NOMO-1 (cell line): ENCODE measurements around the gene TAF1A.

Experiments used
- DNase-seq, 2 experiments: peaks; one replicate each; lab custom pipeline; 2025; ENCODE audit not compliant: unreplicated experiment in 2 of 2; lab: John Stamatoyannopoulos, UW

Gene TAF1A

DNA sequence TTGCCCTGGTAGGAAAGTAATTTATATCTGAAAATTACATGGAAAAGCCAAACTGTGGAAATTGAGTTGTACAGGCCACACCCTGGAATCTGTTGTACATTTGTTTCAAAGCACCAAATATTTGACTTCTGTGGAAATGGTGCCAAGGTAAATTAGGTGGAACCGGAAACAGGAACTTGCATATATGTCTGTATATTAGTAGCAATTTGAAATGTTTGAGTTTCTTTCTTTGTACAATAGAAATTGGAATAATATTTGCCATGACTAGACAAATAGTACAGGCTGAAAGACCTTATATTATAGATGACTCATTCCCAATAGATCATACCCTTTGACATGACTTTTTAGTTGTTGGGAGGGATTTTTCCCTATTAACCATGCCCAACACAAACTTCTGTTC, 10.5 kb upstream of the TAF1A start:
- DNase-seq, result no peak

DNA sequence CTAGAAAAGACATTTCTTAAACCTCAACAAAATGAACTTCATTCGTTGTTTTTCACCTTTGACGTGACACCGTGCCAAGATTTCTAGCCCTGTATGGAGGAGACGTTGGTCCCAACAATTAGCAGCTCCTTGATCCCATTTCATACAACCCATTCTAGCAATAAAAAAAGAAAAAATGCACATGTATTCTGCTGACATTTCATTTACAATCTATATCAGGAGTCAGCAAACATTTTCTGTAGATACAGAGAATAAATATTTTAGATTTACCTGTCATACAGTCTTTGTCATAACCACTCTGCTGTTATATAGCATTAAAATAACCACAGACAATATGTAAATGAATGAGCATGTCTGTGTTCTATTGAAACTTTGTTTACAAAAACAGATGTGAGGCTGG, 7.0 kb upstream of the TAF1A start:
- DNase-seq, result no peak

DNA sequence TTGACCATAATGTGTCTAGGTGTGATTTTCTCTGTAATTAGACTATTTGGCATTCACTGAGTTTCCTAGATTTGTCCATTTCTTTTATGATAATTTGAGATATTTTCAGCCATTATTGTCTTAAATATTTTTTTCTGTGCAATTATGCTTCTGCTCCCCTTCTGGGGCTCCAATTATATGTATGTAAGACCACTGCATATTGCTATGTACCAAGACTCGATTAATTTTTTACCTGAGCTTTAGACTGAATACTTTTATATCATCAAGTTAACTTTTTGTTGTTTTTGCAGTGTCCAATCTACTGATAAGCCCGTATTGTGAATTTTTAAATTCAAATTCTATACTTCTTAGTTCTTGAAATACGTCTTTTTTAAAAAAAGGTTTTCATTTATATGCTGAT, 5.1 kb upstream of the TAF1A start:
- no peak for DNase-seq

DNA sequence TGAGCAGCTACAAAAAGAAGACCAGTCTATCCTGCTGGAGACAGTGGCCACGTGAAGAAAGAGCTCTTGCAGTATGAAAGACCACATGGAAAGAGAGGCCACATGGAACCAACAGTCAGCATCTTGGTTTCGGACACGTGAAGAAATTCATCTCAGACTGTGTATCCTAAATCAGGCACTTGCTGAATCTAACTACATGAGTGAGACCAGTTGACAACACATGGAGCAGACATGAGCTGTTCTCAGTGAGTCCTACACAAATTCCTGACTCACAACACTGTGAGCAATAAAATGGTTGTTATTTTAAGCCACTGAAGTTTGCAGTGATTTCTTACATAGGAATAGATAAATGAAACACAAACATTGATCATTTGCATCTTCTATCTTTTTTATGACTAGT, 2.4 kb upstream of the TAF1A start:
- DNase-seq, result no peak

DNA sequence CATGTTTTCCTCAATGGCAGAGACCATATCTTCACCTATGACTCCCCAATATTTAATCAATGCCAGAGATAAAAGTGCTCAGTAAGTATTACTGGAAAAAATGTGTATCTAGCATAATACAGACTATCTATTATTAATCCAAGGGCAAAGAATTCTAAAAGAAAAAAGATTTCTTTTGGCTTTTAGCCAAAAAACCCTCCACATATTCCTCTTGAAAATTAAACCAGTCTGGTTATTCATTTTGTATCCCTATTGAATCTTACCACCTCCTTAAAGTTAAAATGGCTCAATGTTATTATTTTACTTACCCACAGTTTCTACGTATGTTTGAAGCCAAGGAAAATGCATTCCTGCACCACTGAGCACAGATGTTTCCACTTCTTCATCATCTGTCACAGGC, 1.6 kb downstream of the TAF1A start:
- no peak for DNase-seq

DNA sequence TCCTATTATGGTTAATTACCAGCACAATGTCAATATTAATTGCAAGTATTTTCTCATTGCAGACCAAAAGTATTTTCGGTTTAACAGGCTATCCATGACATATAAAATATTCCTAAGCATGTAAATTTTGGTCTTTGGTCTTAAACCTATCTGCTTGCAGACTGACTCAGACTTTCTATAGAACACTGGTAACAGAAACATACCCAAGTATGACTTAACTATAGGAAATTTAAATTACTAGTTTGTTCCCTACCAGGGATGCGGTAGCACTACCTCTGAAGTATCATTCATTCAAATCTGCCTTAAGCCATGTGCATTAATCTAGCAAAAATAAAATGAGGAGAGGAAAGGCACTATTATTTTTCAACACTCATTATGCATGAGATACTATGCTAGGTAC, 2.9 kb downstream of the TAF1A start:
- DNase-seq, result no peak

DNA sequence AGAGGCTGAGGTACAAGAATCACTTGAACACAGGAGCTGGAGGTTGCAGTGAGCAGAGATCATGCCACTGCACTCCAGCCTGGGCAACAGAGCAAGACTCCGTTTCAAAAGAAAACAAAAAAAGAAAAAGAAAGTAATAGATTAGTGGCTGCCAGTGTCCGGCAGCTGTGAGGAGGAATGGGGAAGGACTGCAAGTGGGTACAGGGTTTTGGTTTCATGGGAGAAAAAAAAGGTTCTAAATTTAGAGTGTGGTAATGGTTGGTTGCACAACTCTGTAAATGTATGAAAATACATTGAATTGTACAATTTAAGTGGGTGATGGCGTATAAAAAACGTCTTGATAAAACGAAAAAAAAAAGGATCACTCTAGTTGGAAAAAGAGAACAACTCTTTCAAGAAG, 6.7 kb downstream of the TAF1A start:
- DNase-seq, result peak; percentile 49 to 85

DNA sequence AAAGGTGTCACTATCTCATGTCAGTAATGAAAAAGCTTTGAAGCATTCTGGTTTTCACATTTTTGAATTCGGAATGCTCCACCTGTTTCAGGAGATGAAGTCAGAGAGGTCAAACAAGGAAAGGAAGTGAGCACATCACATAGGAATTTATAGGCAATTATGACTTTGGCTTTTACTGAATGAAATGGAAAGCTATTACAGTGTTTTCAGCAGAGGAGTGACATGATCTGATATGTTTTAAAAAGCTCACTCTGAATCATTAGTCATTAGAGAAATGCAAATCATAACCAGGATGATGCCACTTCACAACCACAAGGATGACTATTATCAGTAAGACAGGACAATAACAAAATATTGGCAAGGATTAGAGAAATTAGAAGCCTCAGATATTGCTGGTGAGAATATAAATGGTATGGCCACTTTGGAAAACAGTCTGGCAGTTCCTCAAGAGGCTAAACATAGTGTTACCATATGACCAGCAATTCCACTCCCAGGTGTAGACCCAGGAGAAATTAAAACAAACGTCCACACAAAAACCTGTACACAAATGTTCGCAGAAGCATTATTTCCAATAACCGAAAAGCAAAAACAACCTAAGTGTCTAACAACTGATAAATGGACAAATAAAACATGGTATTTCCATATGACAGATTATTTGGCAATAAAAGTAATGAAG, 7.5 kb downstream of the TAF1A start:
- no peak for DNase-seq

DNA sequence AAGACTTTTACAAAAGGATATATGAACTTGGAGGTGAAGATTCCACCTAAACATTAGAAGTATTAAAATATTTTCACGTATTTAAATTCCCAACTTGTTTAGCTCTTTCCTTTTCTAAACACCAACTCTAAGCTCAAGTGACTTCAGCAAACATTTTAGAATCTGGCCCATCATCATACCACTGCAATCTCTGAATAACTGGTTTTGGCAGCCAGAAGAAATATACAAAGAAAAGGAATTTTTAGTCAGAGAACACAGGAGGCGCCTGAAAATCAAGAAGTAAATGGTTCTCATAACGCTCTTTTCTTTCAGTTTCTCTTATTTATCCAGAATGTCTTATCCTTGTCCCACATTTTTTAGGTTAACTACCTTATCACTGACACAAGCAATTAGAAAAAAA, 10.4 kb downstream of the TAF1A start:
- DNase-seq, result no peak

DNA sequence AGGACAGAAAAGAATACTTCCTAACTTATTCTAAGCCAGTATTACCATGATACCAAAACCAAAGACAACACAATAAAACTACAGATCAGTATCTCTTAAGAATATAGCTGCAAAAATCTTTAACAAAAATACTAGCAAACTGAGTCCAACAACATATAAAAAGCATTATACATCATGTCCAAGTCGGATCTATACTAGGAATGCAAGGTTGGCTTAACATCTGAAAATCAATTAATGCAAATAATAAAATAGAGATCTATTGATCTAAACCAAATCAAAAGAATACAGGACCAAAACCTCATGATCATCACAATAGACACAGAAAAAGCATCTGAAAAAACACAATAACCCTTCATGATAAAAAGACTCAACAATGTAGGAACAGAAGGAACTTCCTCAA, 18.9 kb downstream of the TAF1A start:
- DNase-seq, result no peak

DNA sequence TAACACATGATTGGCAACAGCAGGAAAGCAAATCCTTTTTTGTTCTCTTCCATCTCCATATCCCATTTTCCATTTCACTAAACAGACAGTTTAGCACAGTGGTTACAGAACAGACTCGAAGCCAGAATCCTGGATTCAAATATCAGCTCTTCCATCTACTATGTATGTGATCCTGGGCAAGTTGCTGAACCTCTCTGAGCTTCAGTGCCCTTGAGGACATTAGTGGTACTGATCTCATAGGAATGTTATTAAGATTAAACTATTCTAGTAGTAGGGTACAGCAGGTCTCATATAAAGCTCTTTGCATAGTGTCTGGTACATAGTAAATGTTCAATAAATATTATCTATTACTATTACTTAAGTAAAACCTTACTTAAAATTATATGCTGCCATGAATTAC, 28.1 kb downstream of the TAF1A start:
- DNase-seq, result no peak

DNA sequence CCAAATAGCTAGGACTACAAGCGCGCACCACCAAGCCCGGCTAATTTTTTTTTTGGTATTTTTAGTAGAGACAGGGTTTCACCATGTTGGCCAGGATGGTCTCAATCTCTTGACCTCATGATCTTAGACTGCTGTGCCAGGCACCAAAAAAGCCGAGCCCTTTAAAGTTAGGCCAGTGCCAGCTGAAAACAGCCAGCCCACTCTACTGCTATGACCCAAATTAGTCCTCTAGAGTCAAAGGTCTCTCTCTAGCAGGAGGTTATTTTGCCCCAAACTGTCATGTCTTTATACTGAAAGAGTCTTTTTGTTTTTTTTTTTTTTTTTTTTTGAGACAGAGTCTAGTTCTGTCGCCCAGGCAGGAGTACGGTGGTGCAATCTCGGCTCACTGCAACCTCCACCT, 32.2 kb downstream of the TAF1A start:
- DNase-seq, result no peak

DNA sequence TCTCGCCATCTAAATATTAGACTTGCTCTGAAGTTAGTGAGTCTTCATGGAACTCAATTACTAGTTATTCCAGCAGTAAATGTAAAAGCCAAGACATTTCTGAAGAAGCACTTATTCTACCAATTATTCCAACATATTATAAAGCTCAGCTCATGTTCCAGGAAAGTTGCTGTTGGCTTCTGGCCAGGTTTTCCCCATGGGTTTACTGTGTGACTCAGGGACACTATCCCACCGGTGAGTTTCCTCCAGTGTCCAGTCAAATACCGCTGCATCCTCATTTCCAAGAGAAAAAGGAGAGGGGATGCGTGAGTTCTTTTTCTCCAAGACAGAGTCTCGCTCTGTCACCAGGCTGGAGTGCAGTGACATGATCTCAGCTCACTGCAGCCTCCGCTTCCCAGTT, 32.6 kb downstream of the TAF1A start:
- no peak for DNase-seq

DNA sequence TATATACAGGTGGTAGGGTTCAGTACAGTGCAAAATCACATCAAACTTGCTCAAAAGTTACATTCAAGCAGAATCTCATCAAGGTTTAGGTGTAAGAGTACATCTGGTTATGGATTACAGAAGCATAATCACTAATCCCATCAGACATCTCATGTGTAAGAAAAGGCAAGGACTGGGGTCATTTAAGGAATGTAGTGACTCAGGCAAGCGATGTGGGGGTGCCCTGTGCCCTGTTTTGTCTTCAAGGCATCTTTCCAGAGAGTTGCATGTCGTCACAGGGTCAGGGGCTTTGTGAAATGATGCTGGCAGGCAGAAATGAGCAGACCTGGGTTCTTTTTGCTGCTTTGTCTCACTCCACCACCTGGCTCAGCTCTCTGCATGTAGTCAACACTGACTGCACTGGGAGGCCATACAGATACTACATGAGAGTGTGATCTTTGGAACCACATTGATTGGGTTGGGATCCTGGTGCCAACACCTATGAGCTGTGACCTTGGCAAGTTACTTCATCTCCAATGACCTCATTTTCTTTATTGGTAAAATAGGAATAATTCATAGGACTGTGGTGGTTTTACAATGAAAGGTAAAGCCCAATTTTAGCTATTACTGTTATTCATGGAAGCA, 33.6 kb downstream of the TAF1A start:
- no peak for DNase-seq

DNA sequence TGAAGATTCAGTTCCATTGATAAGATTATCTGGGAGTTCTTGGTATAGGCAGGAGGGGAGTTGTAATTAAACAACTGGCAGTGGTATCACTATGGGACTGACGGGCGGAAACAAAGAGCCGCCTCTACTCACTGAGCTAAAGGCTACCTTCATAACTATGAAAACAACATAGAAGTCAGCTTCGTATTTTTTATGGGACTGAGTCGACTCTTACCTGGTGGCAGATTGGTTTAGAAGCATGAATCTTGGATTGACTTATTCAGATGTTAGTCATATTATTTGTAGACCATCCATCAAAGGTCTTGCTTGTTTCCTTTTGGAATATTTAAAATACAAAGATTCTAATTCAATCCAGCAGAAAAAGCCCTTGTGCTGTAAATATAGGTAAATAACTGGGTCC, 35.6 kb downstream of the TAF1A start:
- DNase-seq, result no peak

DNA sequence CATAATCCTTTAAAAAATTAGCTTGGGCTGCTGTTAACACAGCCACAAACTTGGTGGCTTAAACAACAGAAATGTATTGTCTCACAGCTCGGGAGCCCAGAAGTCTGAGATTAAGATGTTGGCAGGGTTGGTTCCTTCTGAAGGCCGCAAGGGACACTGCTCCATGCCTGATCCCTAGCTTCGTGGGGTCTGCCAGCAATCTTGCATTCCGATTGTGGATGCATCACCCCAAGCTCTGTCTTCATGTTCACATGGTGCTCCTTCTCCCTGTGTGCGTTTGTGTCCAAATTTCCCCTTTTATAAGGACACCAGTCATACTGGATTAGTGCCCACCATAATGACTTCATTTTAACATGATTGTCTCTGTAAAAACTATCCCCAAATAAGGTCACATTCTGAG, 36.9 kb downstream of the TAF1A start:
- no peak for DNase-seq

DNA sequence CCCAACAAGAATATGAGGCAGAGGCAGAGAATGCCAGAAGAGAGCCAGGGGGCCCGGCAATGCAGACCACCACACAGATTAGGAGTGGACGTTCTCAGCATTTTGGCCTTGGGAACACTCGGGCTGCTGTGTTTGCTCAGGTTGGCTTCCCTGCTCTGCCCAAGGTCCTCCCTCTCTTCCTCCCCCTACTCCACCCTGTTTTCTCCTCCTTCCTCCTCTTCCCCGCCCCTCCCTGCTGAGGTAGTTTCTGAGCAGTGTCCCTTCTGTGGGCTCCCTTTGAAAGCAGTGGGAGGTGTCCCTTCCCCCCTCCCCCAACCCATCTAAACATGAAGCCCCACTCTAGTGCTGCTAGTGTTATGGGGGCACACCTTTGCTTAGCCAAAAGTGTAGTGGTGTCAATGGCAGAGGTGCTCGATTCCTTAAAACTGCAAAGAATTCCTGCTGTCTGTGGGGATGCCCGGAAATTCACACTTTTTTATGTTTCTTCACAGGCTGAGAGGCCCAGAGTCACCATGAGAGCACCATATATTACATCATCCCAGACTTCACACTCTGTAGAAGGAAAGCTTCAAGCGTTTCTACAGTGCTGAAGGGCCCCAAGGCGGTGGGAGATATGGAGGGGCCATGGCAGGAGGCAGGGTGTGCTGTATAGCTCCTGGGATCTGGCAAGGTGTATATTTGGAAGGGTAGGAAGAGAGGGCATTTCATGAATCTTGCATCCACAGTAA, 41.6 kb downstream of the TAF1A start, which contains the start of gene HHIPL2:
TSS of gene HHIPL2 (minus strand) at position 161 of the 728 bp plus-strand sequence. CDS start at position 101, 60 bp downstream.
- no peak for DNase-seq

DNA sequence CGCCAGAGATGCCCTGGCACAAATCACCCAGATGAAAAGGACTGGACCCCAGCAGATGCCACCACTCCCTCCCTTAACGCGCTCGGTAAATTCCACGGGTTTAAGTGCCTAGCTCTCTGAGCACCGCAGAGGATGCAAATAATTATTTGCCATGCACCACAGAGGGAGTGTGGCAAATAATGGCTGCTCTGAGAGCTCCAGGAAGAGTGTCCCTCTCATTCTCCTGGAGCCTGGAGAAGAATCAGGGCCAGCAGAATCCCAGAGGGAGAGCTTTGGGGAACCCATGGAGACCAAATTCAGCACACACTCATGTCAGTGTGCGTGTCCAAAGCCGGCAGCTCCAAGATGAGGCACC, 42.5 kb downstream of the TAF1A start:
- DNase-seq, result no peak

DNA sequence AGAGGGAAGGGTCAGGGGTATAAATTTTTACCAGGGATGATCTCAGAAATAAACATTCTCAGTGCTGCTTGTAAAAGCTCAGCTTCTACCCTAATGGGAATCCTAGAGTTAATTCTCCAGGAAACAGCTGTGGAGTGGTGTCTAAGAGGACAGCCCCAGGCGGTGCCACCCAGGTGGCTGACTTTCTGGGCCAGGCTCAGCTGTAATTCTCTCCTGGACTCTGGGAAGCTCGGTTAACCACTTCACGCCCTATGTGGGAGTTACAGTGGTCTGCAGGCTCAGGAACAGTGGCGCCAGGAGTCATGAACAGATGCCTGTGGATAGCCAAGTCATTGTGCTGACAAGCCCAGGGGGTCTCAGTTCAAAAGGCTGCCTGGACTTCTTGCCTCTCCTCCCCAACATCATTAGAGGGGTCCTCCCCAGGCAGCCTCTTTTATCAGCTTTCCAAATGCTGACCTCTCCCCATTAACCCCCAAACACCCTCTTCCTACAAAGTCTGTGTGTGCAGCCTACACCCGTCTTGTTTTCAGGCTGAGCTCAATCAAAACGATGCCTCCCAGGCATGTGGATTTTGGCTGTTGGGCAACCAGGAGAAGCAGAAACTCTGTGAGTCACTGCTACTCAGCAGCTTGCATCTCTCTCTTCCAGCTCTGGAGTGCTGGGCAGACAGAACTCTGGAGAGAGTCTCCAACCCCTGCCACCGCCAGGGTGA, 43.0 kb downstream of the TAF1A start:
- DNase-seq, result no peak

DNA sequence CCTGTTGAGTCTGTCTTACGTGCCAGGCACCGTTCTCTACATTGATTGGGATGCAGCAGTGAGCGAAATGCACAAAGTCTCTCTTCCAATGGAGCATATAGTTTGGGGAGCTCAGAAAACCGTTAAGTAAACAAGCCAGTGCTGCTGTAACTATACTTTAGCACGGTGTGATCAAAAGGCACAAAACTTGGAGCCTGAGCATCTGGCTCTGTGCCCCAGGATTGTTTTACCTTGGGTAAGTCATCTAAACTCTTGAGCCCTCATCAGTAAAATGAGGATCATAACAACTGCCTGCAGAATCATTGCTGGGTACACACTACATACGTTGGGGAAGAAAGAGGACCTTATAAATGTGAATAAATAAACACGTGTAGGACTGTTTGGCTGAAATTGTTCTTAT, 43.6 kb downstream of the TAF1A start:
- no peak for DNase-seq

DNA sequence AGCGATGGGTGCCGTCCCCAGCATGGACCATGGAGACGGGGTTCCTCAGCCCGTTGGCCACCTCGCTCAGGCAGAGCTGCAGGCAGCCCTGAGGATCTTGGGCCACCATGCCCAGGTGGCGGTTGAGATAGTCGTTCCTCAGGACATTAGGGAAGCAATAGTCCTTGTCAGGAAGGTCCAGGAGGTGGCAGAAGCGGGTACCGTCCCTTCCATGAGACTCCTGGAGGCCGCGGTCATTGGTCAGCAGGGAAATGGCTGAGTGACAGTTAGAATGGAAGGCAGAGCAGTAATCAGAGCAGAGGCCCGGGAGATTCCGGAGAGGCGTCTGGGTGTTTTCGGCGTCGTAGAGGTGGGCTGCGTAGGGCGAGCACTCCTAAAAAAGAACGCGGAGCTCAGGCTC, 45.9 kb downstream of the TAF1A start:
- no peak for DNase-seq

DNA sequence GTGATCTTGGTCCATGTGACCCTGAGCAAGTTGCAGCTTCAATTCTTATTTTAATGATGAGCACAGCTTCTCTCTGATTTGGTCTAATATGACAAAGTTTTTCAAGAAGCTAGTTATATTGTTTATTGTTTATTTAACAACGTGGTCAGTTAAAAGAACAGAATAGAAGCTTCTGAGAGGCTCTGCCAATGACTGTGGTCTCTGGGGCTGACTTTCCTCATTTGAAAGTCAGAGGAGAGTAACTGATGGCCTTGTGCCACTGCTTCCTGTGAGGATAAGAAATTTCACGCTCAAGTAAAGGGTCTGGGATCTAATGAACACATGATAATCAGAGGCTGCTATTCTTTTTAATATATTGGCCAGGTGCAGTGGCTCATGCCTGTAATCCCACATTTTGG, 49.1 kb downstream of the TAF1A start:
- no peak for DNase-seq
